Measurements from ENCODE around the gene GLUD2.
"Not testable (repeated sequence)": the region's sequence is repeated elsewhere in the genome, so short reads cannot be mapped to it uniquely, and the experiment has no call there.

The GLUD2 gene
- total RNA-seq: 0.35 to 1.2 (median 0.58) reads per million in 3 donors

GRCh38 chrX:121047441-121048419, at the start of gene GLUD2:
Gene GLUD2 (plus strand): TSS chrX:121047610. CDS start chrX:121047685, 75 bp downstream.
- DNase-seq; H3K36me3 ChIP-seq (ENCODE audit: control insufficient read depth, insufficient read depth, low read length); H3K4me1 ChIP-seq (ENCODE audit: control insufficient read depth, insufficient read depth, low read length, poor library complexity, severe bottlenecking); H3K27me3 ChIP-seq (replicated peaks; ENCODE audit: control insufficient read depth, insufficient read depth, low read length, poor library complexity, severe bottlenecking); H3K4me3 ChIP-seq (ENCODE audit: insufficient read depth, low read depth, low read length, poor library complexity, severe bottlenecking); H3K27ac ChIP-seq (ENCODE audit: insufficient read depth, low read length, poor library complexity, severe bottlenecking); H3K9me3 ChIP-seq (ENCODE audit: control insufficient read depth, low read length): not testable (repeated sequence)

- DNase-seq: no peak
- Histone ChIP-seq H3K27ac (ENCODE audit: insufficient read depth, low read length, poor library complexity, severe bottlenecking) (no peak overlapping the region), H3K4me3 (ENCODE audit: insufficient read depth, low read depth, low read length, poor library complexity, severe bottlenecking) (no peak overlapping the region), H3K9me3 (ENCODE audit: control insufficient read depth, low read length) (no peaks in the 10 kb centered on the region), H3K36me3 (ENCODE audit: control insufficient read depth, insufficient read depth, low read length) (no peaks in the 10 kb centered on the region), H3K4me1 (ENCODE audit: control insufficient read depth, insufficient read depth, low read length, poor library complexity, severe bottlenecking) (no peaks in the 10 kb centered on the region), H3K27me3 (replicated peaks; ENCODE audit: control insufficient read depth, insufficient read depth, low read length, poor library complexity, severe bottlenecking) (peaks cover 2% of the 10 kb centered on the region)
Measured at GRCh38 chrX:120999413-120999812, 48.0 kb upstream of the GLUD2 start.

GRCh38 chrX:121000589-121000988, 46.8 kb upstream of the GLUD2 start:
- Histone ChIP-seq H3K27ac (ENCODE audit: insufficient read depth, low read length, poor library complexity, severe bottlenecking) (no peak overlapping the region), H3K4me3 (ENCODE audit: insufficient read depth, low read depth, low read length, poor library complexity, severe bottlenecking) (no peak overlapping the region), H3K9me3 (ENCODE audit: control insufficient read depth, low read length) (no peaks in the 10 kb centered on the region), H3K27me3 (replicated peaks; ENCODE audit: control insufficient read depth, insufficient read depth, low read length, poor library complexity, severe bottlenecking) (peaks cover 2% of the 10 kb centered on the region), H3K36me3 (ENCODE audit: control insufficient read depth, insufficient read depth, low read length) (no peaks in the 10 kb centered on the region), H3K4me1 (ENCODE audit: control insufficient read depth, insufficient read depth, low read length, poor library complexity, severe bottlenecking) (no peaks in the 10 kb centered on the region)
- no peak for DNase-seq

- no peak for DNase-seq
- Histone ChIP-seq H3K27ac (ENCODE audit: insufficient read depth, low read length, poor library complexity, severe bottlenecking) (no peak overlapping the region), H3K4me1 (ENCODE audit: control insufficient read depth, insufficient read depth, low read length, poor library complexity, severe bottlenecking) (no peaks in the 10 kb centered on the region), H3K27me3 (replicated peaks; ENCODE audit: control insufficient read depth, insufficient read depth, low read length, poor library complexity, severe bottlenecking) (no peaks in the 10 kb centered on the region), H3K9me3 (ENCODE audit: control insufficient read depth, low read length) (no peaks in the 10 kb centered on the region), H3K36me3 (ENCODE audit: control insufficient read depth, insufficient read depth, low read length) (no peaks in the 10 kb centered on the region), H3K4me3 (ENCODE audit: insufficient read depth, low read depth, low read length, poor library complexity, severe bottlenecking) (no peak overlapping the region)
Measured at GRCh38 chrX:121008920-121009319, 38.5 kb upstream of the GLUD2 start.

- H3K4me3 ChIP-seq (ENCODE audit: insufficient read depth, low read depth, low read length, poor library complexity, severe bottlenecking): no peak overlapping the region
- no peak overlapping the region for H3K27ac ChIP-seq (ENCODE audit: insufficient read depth, low read length, poor library complexity, severe bottlenecking)
- no peaks in the 10 kb centered on the region for H3K27me3 ChIP-seq (replicated peaks; ENCODE audit: control insufficient read depth, insufficient read depth, low read length, poor library complexity, severe bottlenecking)
- H3K36me3 ChIP-seq (ENCODE audit: control insufficient read depth, insufficient read depth, low read length): no peaks in the 10 kb centered on the region
- no peaks in the 10 kb centered on the region for H3K4me1 ChIP-seq (ENCODE audit: control insufficient read depth, insufficient read depth, low read length, poor library complexity, severe bottlenecking)
- no peaks in the 10 kb centered on the region for H3K9me3 ChIP-seq (ENCODE audit: control insufficient read depth, low read length)
- DNase-seq: no peak
Measured at GRCh38 chrX:121009764-121010163, 37.6 kb upstream of the GLUD2 start.

GRCh38 chrX:121010218-121010617, 37.2 kb upstream of the GLUD2 start:
- no peaks in the 10 kb centered on the region for H3K4me1 ChIP-seq (ENCODE audit: control insufficient read depth, insufficient read depth, low read length, poor library complexity, severe bottlenecking)
- H3K27me3 ChIP-seq (replicated peaks; ENCODE audit: control insufficient read depth, insufficient read depth, low read length, poor library complexity, severe bottlenecking): no peaks in the 10 kb centered on the region
- H3K36me3 ChIP-seq (ENCODE audit: control insufficient read depth, insufficient read depth, low read length): no peaks in the 10 kb centered on the region
- no peak overlapping the region for H3K27ac ChIP-seq (ENCODE audit: insufficient read depth, low read length, poor library complexity, severe bottlenecking)
- no peak for DNase-seq
- H3K9me3 ChIP-seq (ENCODE audit: control insufficient read depth, low read length): no peaks in the 10 kb centered on the region
- no peak overlapping the region for H3K4me3 ChIP-seq (ENCODE audit: insufficient read depth, low read depth, low read length, poor library complexity, severe bottlenecking)

DNA sequence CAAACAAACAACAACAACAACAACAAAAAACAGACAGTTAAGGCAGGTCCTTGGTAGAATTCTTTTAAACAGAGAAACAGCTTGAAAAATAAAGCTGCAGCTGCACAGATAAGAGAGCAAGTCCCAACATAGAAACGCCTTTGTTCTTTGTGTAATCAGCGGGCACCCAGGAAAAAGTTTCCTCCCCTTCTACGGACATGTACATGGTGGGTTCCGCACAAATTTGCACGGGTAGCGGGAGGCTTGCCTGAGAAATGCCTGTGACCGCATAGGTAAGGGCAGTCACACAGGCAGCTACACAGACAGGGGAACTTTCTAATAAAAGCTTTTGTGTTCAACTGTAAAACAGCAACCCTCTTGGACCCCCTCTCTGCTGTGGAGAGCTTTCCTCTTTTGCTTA, 36.2 kb upstream of the GLUD2 start:
- Histone ChIP-seq H3K9me3 (ENCODE audit: control insufficient read depth, low read length) (no peaks in the 10 kb centered on the region), H3K27ac (ENCODE audit: insufficient read depth, low read length, poor library complexity, severe bottlenecking) (no peak overlapping the region), H3K27me3 (replicated peaks; ENCODE audit: control insufficient read depth, insufficient read depth, low read length, poor library complexity, severe bottlenecking) (no peaks in the 10 kb centered on the region), H3K4me3 (ENCODE audit: insufficient read depth, low read depth, low read length, poor library complexity, severe bottlenecking) (no peak overlapping the region), H3K4me1 (ENCODE audit: control insufficient read depth, insufficient read depth, low read length, poor library complexity, severe bottlenecking) (no peaks in the 10 kb centered on the region), H3K36me3 (ENCODE audit: control insufficient read depth, insufficient read depth, low read length) (no peaks in the 10 kb centered on the region)
- DNase-seq: no peak

GRCh38 chrX:121013897-121014455, 33.4 kb upstream of the GLUD2 start:
- H3K9me3 ChIP-seq (ENCODE audit: control insufficient read depth, low read length): no peaks in the 10 kb centered on the region
- H3K27me3 ChIP-seq (replicated peaks; ENCODE audit: control insufficient read depth, insufficient read depth, low read length, poor library complexity, severe bottlenecking): no peaks in the 10 kb centered on the region
- H3K27ac ChIP-seq (ENCODE audit: insufficient read depth, low read length, poor library complexity, severe bottlenecking): no peak overlapping the region

DNA sequence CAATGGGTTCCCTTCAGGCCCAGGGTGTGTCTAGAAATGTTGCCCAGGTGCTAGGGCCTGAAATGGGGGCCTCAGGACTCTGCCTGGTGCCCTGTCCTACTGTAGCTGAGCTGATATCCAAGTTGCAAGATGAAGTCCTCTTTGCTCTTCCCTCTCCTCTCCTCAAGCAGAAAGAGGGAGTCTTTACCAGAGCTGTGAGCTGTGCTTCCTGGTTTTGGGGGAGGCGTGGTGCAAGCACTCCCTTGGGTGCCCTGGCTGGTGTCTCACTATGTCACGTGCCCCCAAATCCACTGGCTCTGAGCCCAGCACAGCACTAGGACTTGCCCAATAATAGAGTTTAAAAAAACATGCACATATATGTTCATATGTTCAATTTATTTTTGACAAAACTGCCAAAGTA, 32.6 kb upstream of the GLUD2 start:
- Histone ChIP-seq H3K9me3 (ENCODE audit: control insufficient read depth, low read length) (no peaks in the 10 kb centered on the region), H3K4me1 (ENCODE audit: control insufficient read depth, insufficient read depth, low read length, poor library complexity, severe bottlenecking) (no peaks in the 10 kb centered on the region), H3K36me3 (ENCODE audit: control insufficient read depth, insufficient read depth, low read length) (no peaks in the 10 kb centered on the region), H3K27me3 (replicated peaks; ENCODE audit: control insufficient read depth, insufficient read depth, low read length, poor library complexity, severe bottlenecking) (no peaks in the 10 kb centered on the region), H3K4me3 (ENCODE audit: insufficient read depth, low read depth, low read length, poor library complexity, severe bottlenecking) (no peak overlapping the region), H3K27ac (ENCODE audit: insufficient read depth, low read length, poor library complexity, severe bottlenecking) (no peak overlapping the region)
- no peak for DNase-seq

More at GRCh38 chrX:121013897-121014455, 33.4 kb upstream of the GLUD2 start:
- Histone ChIP-seq H3K4me1 (ENCODE audit: control insufficient read depth, insufficient read depth, low read length, poor library complexity, severe bottlenecking) (no peaks in the 10 kb centered on the region), H3K4me3 (ENCODE audit: insufficient read depth, low read depth, low read length, poor library complexity, severe bottlenecking) (no peak overlapping the region), H3K36me3 (ENCODE audit: control insufficient read depth, insufficient read depth, low read length) (no peaks in the 10 kb centered on the region)
- no peak for DNase-seq

DNA sequence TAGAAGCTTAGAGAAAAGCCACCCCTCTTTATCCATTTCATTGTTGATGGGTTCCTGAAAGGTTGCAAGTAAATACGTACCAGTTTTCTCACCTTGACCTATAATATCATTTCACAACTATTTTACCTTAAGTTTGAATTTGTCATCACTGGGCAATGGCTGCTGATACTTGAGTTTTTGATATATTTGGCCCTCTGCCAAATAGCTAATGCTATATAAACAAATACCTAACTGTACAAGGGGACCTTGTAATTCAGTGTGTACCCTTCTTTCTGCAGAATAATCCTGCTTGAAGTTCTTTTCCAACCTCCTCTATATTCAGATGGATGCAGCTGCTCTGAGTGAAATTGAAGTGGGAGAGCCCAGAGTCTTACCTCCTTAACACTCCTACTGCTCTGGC, 19.0 kb upstream of the GLUD2 start:
- Histone ChIP-seq H3K27ac (ENCODE audit: insufficient read depth, low read length, poor library complexity, severe bottlenecking) (no peak overlapping the region), H3K36me3 (ENCODE audit: control insufficient read depth, insufficient read depth, low read length) (no peaks in the 10 kb centered on the region), H3K4me3 (ENCODE audit: insufficient read depth, low read depth, low read length, poor library complexity, severe bottlenecking) (no peak overlapping the region), H3K4me1 (ENCODE audit: control insufficient read depth, insufficient read depth, low read length, poor library complexity, severe bottlenecking) (no peaks in the 10 kb centered on the region), H3K9me3 (ENCODE audit: control insufficient read depth, low read length) (no peaks in the 10 kb centered on the region), H3K27me3 (replicated peaks; ENCODE audit: control insufficient read depth, insufficient read depth, low read length, poor library complexity, severe bottlenecking) (no peaks in the 10 kb centered on the region)
- no peak for DNase-seq

Data from effector memory CD4-positive, alpha-beta T cell (primary cell).